Fibroblast of skin of left biceps (primary cell): Measurements from ENCODE around the gene KREMEN1.

Source experiments
- DNase-seq, 2 experiments: peaks; one replicate each; pipeline ENCODE4 v3.0.0-alpha.2; 2013; ENCODE audit warnings: low read depth in 2 of 2

The KREMEN1 gene

GRCh38 chr22:29129808-29130140 lies 56.9 kb downstream of the KREMEN1 start:
- DNase-seq: no peak

- no peak for DNase-seq
Observed at GRCh38 chr22:29130476-29130875, 57.6 kb downstream of the KREMEN1 start.

GRCh38 chr22:29133603-29134133 lies 60.8 kb downstream of the KREMEN1 start:
- no peak for DNase-seq

- no peak for DNase-seq
Observed at GRCh38 chr22:29134448-29134847, 61.6 kb downstream of the KREMEN1 start.

- DNase-seq: no peak
Observed at GRCh38 chr22:29136782-29137700, 64.2 kb downstream of the KREMEN1 start.

- DNase-seq: no peak
Observed at GRCh38 chr22:29138556-29139305, 65.9 kb downstream of the KREMEN1 start.

GRCh38 chr22:29139965-29140782 lies 67.3 kb downstream of the KREMEN1 start:
- no peak for DNase-seq

- DNase-seq: no peak
Observed at GRCh38 chr22:29141078-29141688, 68.3 kb downstream of the KREMEN1 start.

- no peak for DNase-seq
Observed at GRCh38 chr22:29142116-29142515, 69.3 kb downstream of the KREMEN1 start.

GRCh38 chr22:29143941-29144785 lies 71.3 kb downstream of the KREMEN1 start:
- DNase-seq: no peak

GRCh38 chr22:29144786-29145160 lies 71.9 kb downstream of the KREMEN1 start:
- no peak for DNase-seq

GRCh38 chr22:29145321-29146072 lies 72.7 kb downstream of the KREMEN1 start:
- DNase-seq: no peak

- no peak for DNase-seq
Observed at GRCh38 chr22:29146091-29146560, 73.3 kb downstream of the KREMEN1 start.

GRCh38 chr22:29146771-29147170 lies 73.9 kb downstream of the KREMEN1 start:
- no peak for DNase-seq

GRCh38 chr22:29147331-29147899 lies 74.6 kb downstream of the KREMEN1 start:
- DNase-seq: no peak

- no peak for DNase-seq
Observed at GRCh38 chr22:29148036-29148435, 75.2 kb downstream of the KREMEN1 start.

- DNase-seq: no peak
Observed at GRCh38 chr22:29148826-29149225, 76.0 kb downstream of the KREMEN1 start.

GRCh38 chr22:29149841-29150555 lies 77.2 kb downstream of the KREMEN1 start:
- DNase-seq: no peak

GRCh38 chr22:29150701-29151100 lies 77.9 kb downstream of the KREMEN1 start:
- no peak for DNase-seq
